MM.1S (cell line): ENCODE measurements around the gene ZBTB7B.
A peak's percentile ranks its signal among the peaks of the same experiment; 100 is the strongest.

Experiments used
- DNase-seq: peaks from one replicate; pipeline ENCODE4 v3.0.0-alpha.2; 2015
- H2AFZ ChIP-seq: fragments of 300-600 bp; sonication (generic); 2 replicates; pipeline ENCODE4 v1.6.0; 2016; ENCODE audit warnings: antibody characterized with exemption, low read length
- H3F3A ChIP-seq: fragments of 300-600 bp; sonication (generic); 2 replicates; pipeline ENCODE4 v1.6.1; 2016; ENCODE audit warnings: mild to moderate bottlenecking, antibody characterized with exemption, low read length, moderate library complexity, mixed read lengths; ENCODE audit not compliant: insufficient read depth
- H3K27ac ChIP-seq: fragments of 300-600 bp; sonication (generic); 2 replicates; pipeline ENCODE4 v1.5.1; 2016; ENCODE audit warnings: mild to moderate bottlenecking, low read length
- H3K27me3 ChIP-seq: fragments of 300-600 bp; sonication (generic); replicated peaks from 2 replicates; pipeline ENCODE4 v1.6.0; 2016; ENCODE audit warnings: low read length; ENCODE audit not compliant: insufficient read depth
- H3K36me3 ChIP-seq: fragments of 300-600 bp; sonication (generic); replicated peaks from 2 replicates; pipeline ENCODE4 v1.6.1; 2016; ENCODE audit warnings: mild to moderate bottlenecking, low read length, mixed read lengths; ENCODE audit not compliant: insufficient read depth
- H3K4me1 ChIP-seq: fragments of 300-600 bp; sonication (generic); 2 replicates; pipeline ENCODE4 v1.6.1; 2016; ENCODE audit warnings: low read length, mixed read lengths
- H3K4me2 ChIP-seq: fragments of 300-600 bp; sonication (generic); 2 replicates; pipeline ENCODE4 v1.6.0; 2016; ENCODE audit warnings: low read depth, low read length
- H3K4me3 ChIP-seq: fragments of 300-600 bp; sonication (generic); 2 replicates; pipeline ENCODE4 v1.5.1; 2016; ENCODE audit warnings: low read length, mixed read lengths
- H3K79me2 ChIP-seq: fragments of 300-600 bp; sonication (generic); 2 replicates; pipeline ENCODE4 v1.6.1; 2016; ENCODE audit warnings: mixed run types, low read length, mixed read lengths
- H3K9ac ChIP-seq: fragments of 300-600 bp; sonication (generic); 2 replicates; pipeline ENCODE4 v1.6.1; 2016; ENCODE audit warnings: low read length, mixed read lengths
- H3K9me2 ChIP-seq: fragments of 300-600 bp; sonication (generic); replicated peaks from 2 replicates; pipeline ENCODE4 v1.6.1; 2016; ENCODE audit warnings: mild to moderate bottlenecking, low read length, mixed read lengths; ENCODE audit not compliant: insufficient read depth
- H3K9me3 ChIP-seq: fragments of 300-600 bp; sonication (generic); replicated peaks from 2 replicates; pipeline ENCODE4 v1.6.1; 2016; ENCODE audit warnings: mild to moderate bottlenecking, low read length, mixed read lengths; ENCODE audit not compliant: insufficient read depth
- H4K20me1 ChIP-seq: fragments of 300-600 bp; sonication (generic); 2 replicates; pipeline ENCODE4 v1.6.1; 2016; ENCODE audit warnings: mild to moderate bottlenecking, low read length, moderate library complexity, mixed read lengths; ENCODE audit not compliant: insufficient read depth
- CTCF ChIP-seq: fragments of 300-600 bp; sonication (generic); IDR thresholded peaks from 2 replicates; pipeline ENCODE4 v1.5.1; 2016; ENCODE audit warnings: antibody characterized with exemption, low read length, mixed read lengths
- EZH2 ChIP-seq: fragments of 300-600 bp; sonication (generic); optimal IDR thresholded peaks from 2 replicates; pipeline ENCODE3; 2017; ENCODE audit warnings: low read depth, mild to moderate bottlenecking, antibody characterized with exemption, low read length, mixed read lengths
- EZH2phosphoT487 ChIP-seq: fragments of 300-600 bp; sonication (generic); IDR thresholded peaks from 2 replicates; pipeline ENCODE4 v1.6.1; 2018; ENCODE audit warnings: antibody characterized with exemption, low read length

The ZBTB7B gene

DNA sequence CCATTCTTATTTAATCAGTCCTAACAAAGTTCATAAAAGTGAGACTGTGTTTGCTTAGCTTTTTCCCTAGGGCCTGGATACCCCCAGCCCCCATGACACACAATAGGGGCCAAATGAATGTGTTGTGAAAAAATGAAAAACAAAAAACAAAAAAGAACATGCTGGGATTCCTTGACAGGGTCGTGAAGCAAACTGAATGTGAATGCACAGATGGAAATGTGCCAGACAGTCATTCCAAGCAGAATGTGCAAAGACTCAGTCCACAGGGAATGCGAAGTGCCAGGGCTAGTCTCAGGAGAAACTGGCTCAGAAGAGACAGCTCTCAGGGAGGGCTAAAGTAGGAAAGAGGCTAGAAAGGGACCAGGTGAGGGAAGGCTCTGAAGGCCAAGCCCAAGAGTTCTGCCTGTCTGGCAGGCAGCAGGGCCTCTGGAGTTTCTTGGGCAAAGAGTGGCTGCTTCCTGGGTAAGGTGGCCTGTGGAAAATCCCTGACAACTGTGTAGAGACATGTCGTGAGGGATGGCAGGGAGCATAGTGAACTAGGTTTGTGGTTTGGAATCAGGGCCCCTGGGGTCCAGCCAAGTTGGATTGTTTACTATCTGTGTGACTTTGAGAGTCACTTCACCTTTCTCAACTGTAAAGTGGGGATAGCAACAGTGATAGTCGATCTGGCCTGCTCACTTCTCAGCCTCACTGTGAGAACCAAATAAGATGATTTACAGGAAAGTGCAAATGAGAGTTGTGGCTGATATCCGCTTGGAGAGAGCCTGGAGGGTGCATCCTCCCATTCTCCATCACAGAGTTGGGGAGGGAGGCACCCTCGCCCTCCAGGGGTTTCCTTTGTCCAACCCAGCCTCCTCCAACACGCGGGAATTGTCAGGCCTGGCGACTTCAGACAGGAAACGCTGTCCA lies 47.3 kb downstream of the ZBTB7B start:
- H3K9me3 ChIP-seq, result no peaks in the 10 kb centered on the region
- no peaks in the 10 kb centered on the region for H4K20me1 ChIP-seq
- peak overlapping the region; percentile 91 for H3K4me3 ChIP-seq
- H3F3A ChIP-seq, result peaks cover 14% of the 10 kb centered on the region
- H3K9me2 ChIP-seq, result no peaks in the 10 kb centered on the region
- H3K9ac ChIP-seq, result peak overlapping the region; percentile 72; the same call in 1 of the 2 replicates
- H2AFZ ChIP-seq, result peak overlapping the region; percentile 91
- peaks cover 22% of the 10 kb centered on the region for H3K4me1 ChIP-seq
- no peaks in the 10 kb centered on the region for H3K36me3 ChIP-seq
- peak overlapping the region; percentile 93 for H3K4me2 ChIP-seq
- H3K27me3 ChIP-seq, result no peaks in the 10 kb centered on the region
- TF ChIP-seq EZH2 (no peak), EZH2phosphoT487 (no peak), CTCF (no peak)
- H3K27ac ChIP-seq, result peak overlapping the region; percentile 55; the same call in 1 of the 2 replicates
- peaks cover 30% of the 10 kb centered on the region for H3K79me2 ChIP-seq
- no peak for DNase-seq

- H3K4me1 ChIP-seq, result peaks cover 16% of the 10 kb centered on the region
- H3K9me3 ChIP-seq, result no peaks in the 10 kb centered on the region
- no peaks in the 10 kb centered on the region for H3K9me2 ChIP-seq
- H4K20me1 ChIP-seq, result no peaks in the 10 kb centered on the region
- peak within 1 kb of the TSS; percentile 84 for H3K9ac ChIP-seq
- TF ChIP-seq CTCF (peak; percentile 100), EZH2 (no peak), EZH2phosphoT487 (no peak)
- peak within 1 kb of the TSS; percentile 97 for H3K4me3 ChIP-seq
- peak within 1 kb of the TSS; percentile 92 for H2AFZ ChIP-seq
- H3K27ac ChIP-seq, result peak within 1 kb of the TSS; percentile 55; the same call in 1 of the 2 replicates
- no peaks in the 10 kb centered on the region for H3K27me3 ChIP-seq
- H3K79me2 ChIP-seq, result peaks cover 30% of the 10 kb centered on the region
- peaks cover 14% of the 10 kb centered on the region for H3F3A ChIP-seq
- H3K36me3 ChIP-seq, result no peaks in the 10 kb centered on the region
- DNase-seq, result peak; percentile 92
- peak within 1 kb of the TSS; percentile 99 for H3K4me2 ChIP-seq
Measured at GRCh38 chr1:155050560-155051341, 48.1 kb downstream of the ZBTB7B start, which contains the start of gene ADAM15. TSS of gene ADAM15 (plus strand) at chr1:155051316. CDS start at chr1:155051387, 71 bp downstream.

- H3K9me3 ChIP-seq, result no peaks in the 10 kb centered on the region
- peak overlapping the region; percentile 99 for H3K4me2 ChIP-seq
- no peaks in the 10 kb centered on the region for H3K36me3 ChIP-seq
- H3K27me3 ChIP-seq, result no peaks in the 10 kb centered on the region
- no peaks in the 10 kb centered on the region for H4K20me1 ChIP-seq
- H3K4me3 ChIP-seq, result peak overlapping the region; percentile 97
- peak overlapping the region; percentile 26; the same call in 1 of the 2 replicates for H3K27ac ChIP-seq
- H3K4me1 ChIP-seq, result peaks cover 16% of the 10 kb centered on the region
- peaks cover 30% of the 10 kb centered on the region for H3K79me2 ChIP-seq
- no peaks in the 10 kb centered on the region for H3K9me2 ChIP-seq
- peaks cover 14% of the 10 kb centered on the region for H3F3A ChIP-seq
- H3K9ac ChIP-seq, result peak overlapping the region; percentile 84
- peak overlapping the region; percentile 92 for H2AFZ ChIP-seq
- DNase-seq, result no peak
- TF ChIP-seq CTCF, result no peak
Measured at GRCh38 chr1:155051342-155051776, 48.8 kb downstream of the ZBTB7B start.
